PC-3 (cell line): ENCODE measurements around the gene PBOV1.

Experiments
- EZH2 ChIP-seq: fragments of 300-600 bp; sonication (generic); IDR thresholded peaks from one replicate; pipeline ENCODE4 v1.6.1; 2017; ENCODE audit warnings: antibody characterized with exemption, mild to moderate bottlenecking, low read length; ENCODE audit not compliant: unreplicated experiment
- EZH2phosphoT487 ChIP-seq: fragments of 300-600 bp; sonication (generic); IDR thresholded peaks from 2 replicates; pipeline ENCODE4 v1.6.1; 2018; ENCODE audit warnings: mild to moderate bottlenecking, antibody characterized with exemption, low read length, borderline replicate concordance
- TF ChIP-seq, protein P1 (sequence below): fragments of 300-600 bp; sonication (generic); conservative IDR thresholded peaks from 2 replicates; pipeline ENCODE4 v1.5.1; 2017; ENCODE audit warnings: antibody characterized with exemption, low read depth, mild to moderate bottlenecking, low read length

DNA sequence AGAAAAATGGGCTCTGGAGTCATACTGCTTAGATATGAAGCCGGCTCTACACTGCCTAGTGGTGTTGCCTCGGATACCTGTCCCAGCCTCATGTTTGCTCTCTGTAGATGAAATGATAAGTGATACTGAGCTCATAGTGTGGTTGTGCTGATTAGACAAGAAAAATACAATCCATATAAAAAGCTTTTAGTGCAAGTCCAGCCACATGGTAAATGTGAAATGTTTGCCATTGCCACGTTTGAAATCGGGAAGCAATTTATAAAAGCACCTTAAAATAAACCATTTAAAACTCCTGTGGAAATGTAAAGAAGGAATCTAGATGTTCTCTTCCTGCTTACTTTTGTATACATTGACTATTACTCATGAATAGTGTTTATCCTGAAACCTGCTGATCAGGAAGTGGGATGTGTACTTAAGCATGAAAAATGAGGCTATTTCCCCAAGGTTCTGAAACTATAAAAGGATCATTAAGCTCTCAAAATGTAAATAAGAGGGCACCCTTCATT is 13.1 kb upstream of the PBOV1 start:
- TF ChIP-seq, protein P1, sequence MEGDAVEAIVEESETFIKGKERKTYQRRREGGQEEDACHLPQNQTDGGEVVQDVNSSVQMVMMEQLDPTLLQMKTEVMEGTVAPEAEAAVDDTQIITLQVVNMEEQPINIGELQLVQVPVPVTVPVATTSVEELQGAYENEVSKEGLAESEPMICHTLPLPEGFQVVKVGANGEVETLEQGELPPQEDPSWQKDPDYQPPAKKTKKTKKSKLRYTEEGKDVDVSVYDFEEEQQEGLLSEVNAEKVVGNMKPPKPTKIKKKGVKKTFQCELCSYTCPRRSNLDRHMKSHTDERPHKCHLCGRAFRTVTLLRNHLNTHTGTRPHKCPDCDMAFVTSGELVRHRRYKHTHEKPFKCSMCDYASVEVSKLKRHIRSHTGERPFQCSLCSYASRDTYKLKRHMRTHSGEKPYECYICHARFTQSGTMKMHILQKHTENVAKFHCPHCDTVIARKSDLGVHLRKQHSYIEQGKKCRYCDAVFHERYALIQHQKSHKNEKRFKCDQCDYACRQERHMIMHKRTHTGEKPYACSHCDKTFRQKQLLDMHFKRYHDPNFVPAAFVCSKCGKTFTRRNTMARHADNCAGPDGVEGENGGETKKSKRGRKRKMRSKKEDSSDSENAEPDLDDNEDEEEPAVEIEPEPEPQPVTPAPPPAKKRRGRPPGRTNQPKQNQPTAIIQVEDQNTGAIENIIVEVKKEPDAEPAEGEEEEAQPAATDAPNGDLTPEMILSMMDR, result no peak
- no peak for TF ChIP-seq EZH2
- TF ChIP-seq EZH2phosphoT487, result no peak
